GM12873 (cell line): ENCODE data around the gene PRLHR.

Experiments
- CTCF ChIP-seq: IDR thresholded peaks from 2 replicates; pipeline ENCODE4 v1.5.1; 2012; ENCODE audit warnings: low read depth, mild to moderate bottlenecking, moderate library complexity, low read length, control low read depth; ENCODE audit not compliant: insufficient read depth; ENCODE audit errors: missing control alignments

The PRLHR gene

GRCh38 chr10:118573512-118573911 lies 21.9 kb downstream of the PRLHR start:
- no peak for TF ChIP-seq CTCF

- TF ChIP-seq CTCF: no peak
These were observed 23.0 kb downstream of the PRLHR start for GRCh38 chr10:118572256-118573041.

- TF ChIP-seq CTCF: no peak
These were observed 24.3 kb downstream of the PRLHR start for GRCh38 chr10:118571123-118571522.

GRCh38 chr10:118570591-118570990 lies 24.9 kb downstream of the PRLHR start:
- no peak for TF ChIP-seq CTCF

DNA sequence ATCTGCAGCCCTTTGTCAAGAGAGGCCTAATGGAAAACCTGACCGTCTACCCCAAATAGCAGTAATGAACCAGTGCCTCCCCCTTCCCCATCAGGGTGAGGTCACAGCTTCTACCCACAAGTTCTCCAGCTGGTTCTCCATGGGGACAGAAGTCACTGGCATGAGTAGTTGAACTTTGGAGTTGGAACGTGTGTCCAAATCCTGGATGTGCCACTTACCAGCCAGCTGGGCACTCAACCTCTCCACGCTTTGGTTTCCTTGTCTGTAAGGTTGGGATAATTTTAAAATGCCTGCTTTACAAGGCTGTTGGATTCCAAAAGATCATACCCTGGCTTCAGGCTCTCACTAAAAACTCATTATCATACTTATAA lies 25.6 kb downstream of the PRLHR start:
- no peak for TF ChIP-seq CTCF

GRCh38 chr10:118569241-118569881 lies 26.1 kb downstream of the PRLHR start:
- TF ChIP-seq CTCF: no peak

GRCh38 chr10:118568327-118568848 lies 27.1 kb downstream of the PRLHR start:
- TF ChIP-seq CTCF: peak; percentile 71
